ENCODE measurements around the gene NRF1.
"Not testable (repeated sequence)": the region's sequence is repeated elsewhere in the genome, so short reads cannot be mapped to it uniquely, and the experiment has no call there.

The NRF1 gene

GRCh38 chr7:129611246-129612111 lies at the start of gene NRF1:
Gene NRF1 (plus strand): TSS chr7:129611720. CDS start chr7:129657352, 45,632 bp downstream.
- peak; percentile 60 for DNase-seq

- not testable (repeated sequence) for DNase-seq
Measured at GRCh38 chr7:129566323-129566722, 45.2 kb upstream of the NRF1 start.

- no peak for DNase-seq
Measured at GRCh38 chr7:129567377-129567776, 44.1 kb upstream of the NRF1 start.

GRCh38 chr7:129568240-129568639 lies 43.3 kb upstream of the NRF1 start:
- DNase-seq = no peak

GRCh38 chr7:129569326-129569725 lies 42.2 kb upstream of the NRF1 start:
- DNase-seq = no peak

- DNase-seq = no peak
Measured at GRCh38 chr7:129569811-129570215, 41.7 kb upstream of the NRF1 start.

- no peak for DNase-seq
Measured at GRCh38 chr7:129571201-129571600, 40.3 kb upstream of the NRF1 start.

- DNase-seq = no peak
Measured at GRCh38 chr7:129572205-129572604, 39.3 kb upstream of the NRF1 start.

GRCh38 chr7:129574487-129574886 lies 37.0 kb upstream of the NRF1 start:
- no peak for DNase-seq

GRCh38 chr7:129575699-129576098 lies 35.8 kb upstream of the NRF1 start:
- no peak for DNase-seq

GRCh38 chr7:129576138-129576537 lies 35.4 kb upstream of the NRF1 start:
- no peak for DNase-seq

GRCh38 chr7:129578829-129579228 lies 32.7 kb upstream of the NRF1 start:
- no peak for DNase-seq

GRCh38 chr7:129586179-129586578 lies 25.3 kb upstream of the NRF1 start:
- not testable (repeated sequence) for DNase-seq

- DNase-seq = no peak
Measured at GRCh38 chr7:129588268-129588667, 23.3 kb upstream of the NRF1 start.

- no peak for DNase-seq
Measured at GRCh38 chr7:129591868-129592267, 19.7 kb upstream of the NRF1 start.

GRCh38 chr7:129596386-129596785 lies 15.1 kb upstream of the NRF1 start:
- DNase-seq = not testable (repeated sequence)

GRCh38 chr7:129597672-129598071 lies 13.8 kb upstream of the NRF1 start:
- no peak for DNase-seq

GRCh38 chr7:129599174-129599573 lies 12.3 kb upstream of the NRF1 start:
- DNase-seq = no peak

- DNase-seq = not testable (repeated sequence)
Measured at GRCh38 chr7:129603594-129603993, 7.9 kb upstream of the NRF1 start.

- DNase-seq = not testable (repeated sequence)
Measured at GRCh38 chr7:129604021-129604420, 7.5 kb upstream of the NRF1 start.

GRCh38 chr7:129604713-129605437 lies 6.6 kb upstream of the NRF1 start:
- no peak for DNase-seq

- DNase-seq = no peak
Measured at GRCh38 chr7:129605960-129606614, 5.4 kb upstream of the NRF1 start.

- DNase-seq = no peak
Measured at GRCh38 chr7:129606803-129607202, 4.7 kb upstream of the NRF1 start.

Data from NCI-H2081 treated with DMSO at 0.1 percent for 48 hours (cell line).